Glutamatergic neuron (in vitro differentiated cells): ENCODE results near the gene EFS. TPM values are rescaled to one million over a fixed set of nuclear protein-coding genes. Genes with fewer than 3 reads are reported as not detected.

Experiments used
- DNase-seq: peaks from one replicate; pipeline ENCODE4 v3.0.0; 2022
- H3K27ac Mint-ChIP-seq: one replicate; pipeline ENCODE4 v1.8.0; 2020; ENCODE audit warnings: mild to moderate bottlenecking, mixed read lengths, inconsistent platforms; ENCODE audit not compliant: unreplicated experiment
- H3K27me3 Mint-ChIP-seq: one replicate; pipeline ENCODE4 v1.8.0; 2020; ENCODE audit warnings: mild to moderate bottlenecking, moderate library complexity, mixed read lengths, inconsistent platforms; ENCODE audit not compliant: unreplicated experiment
- H3K36me3 Mint-ChIP-seq: one replicate; pipeline ENCODE4 v1.8.0; 2020; ENCODE audit warnings: mild to moderate bottlenecking, mixed read lengths, inconsistent platforms; ENCODE audit not compliant: unreplicated experiment
- H3K4me1 Mint-ChIP-seq: one replicate; pipeline ENCODE4 v1.8.0; 2020; ENCODE audit warnings: mild to moderate bottlenecking, low read depth, mixed read lengths, inconsistent platforms; ENCODE audit not compliant: unreplicated experiment
- H3K4me3 Mint-ChIP-seq: one replicate; pipeline ENCODE4 v1.8.0; 2020; ENCODE audit warnings: mild to moderate bottlenecking, mixed read lengths, inconsistent platforms; ENCODE audit not compliant: unreplicated experiment
- H3K9me3 Mint-ChIP-seq: one replicate; pipeline ENCODE4 v1.8.0; 2020; ENCODE audit warnings: mild to moderate bottlenecking, moderate library complexity, mixed read lengths, inconsistent platforms; ENCODE audit not compliant: unreplicated experiment
- CTCF ChIP-seq: fragments of 200-600 bp; sonication (generic); IDR thresholded peaks from one replicate; pipeline ENCODE4 v1.5.0; 2021; ENCODE audit not compliant: partially characterized antibody, unreplicated experiment
- total RNA-seq: library from RNA; stranded (reverse); fragmentation: NEBNext Ultra II Directional; extraction: Animal tissue kit (Norgen Biotek cat#: 25700); gene quantifications from one replicate; pipeline ENCODE4 v1.2.1, GENCODE V29; 2021; ENCODE audit not compliant: unreplicated experiment

The EFS gene
- total RNA-seq, 1 donor from 2014 or later, result 90.4 TPM

DNA sequence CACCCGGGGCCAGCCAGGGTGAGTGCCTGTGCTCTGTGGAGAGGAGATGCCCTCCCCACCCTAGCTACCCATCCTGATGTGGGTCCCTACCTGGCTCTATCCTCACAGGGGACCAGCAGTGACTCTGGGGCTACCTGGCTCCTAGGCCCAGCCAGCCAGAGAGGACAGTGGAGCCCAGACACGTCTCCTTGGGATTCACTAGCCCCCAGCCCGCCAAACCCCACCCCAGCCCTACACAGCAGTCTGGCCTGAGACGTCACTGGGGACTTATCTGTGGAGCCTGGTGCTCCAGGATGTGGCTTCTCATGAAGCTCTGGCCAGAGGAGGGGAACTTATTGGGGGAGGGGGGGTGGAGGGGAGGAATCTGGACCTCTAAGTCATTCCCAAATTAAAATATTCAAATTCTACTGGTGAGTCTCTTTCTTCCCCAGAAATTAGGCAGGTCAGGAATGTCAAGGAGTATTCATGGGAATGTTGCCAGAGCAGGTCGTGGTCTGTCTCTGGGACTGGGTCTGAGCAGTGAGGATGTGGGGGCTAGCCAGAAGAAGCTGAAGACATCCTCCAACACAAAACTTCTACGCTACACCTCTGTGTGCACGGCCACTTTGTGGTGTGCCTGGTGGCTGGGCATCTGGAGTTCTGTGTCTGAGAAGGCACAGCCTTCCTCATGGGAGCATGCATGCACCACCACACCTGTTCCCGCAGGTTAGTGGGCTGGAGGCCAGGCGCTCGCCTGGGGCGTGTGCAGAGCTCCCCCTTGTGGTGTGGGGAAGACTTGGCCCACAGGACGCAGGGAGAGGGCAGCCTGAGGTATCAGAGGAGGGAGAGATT is 14.6 kb upstream of the EFS start:
- H3K27me3 Mint-ChIP-seq, result no peaks in the 10 kb centered on the region
- H3K4me1 Mint-ChIP-seq, result peaks cover 31% of the 10 kb centered on the region
- peaks cover 3% of the 10 kb centered on the region for H3K9me3 Mint-ChIP-seq
- no peaks in the 10 kb centered on the region for H3K36me3 Mint-ChIP-seq
- peak; percentile 77 for TF ChIP-seq CTCF
- no peak overlapping the region for H3K27ac Mint-ChIP-seq
- DNase-seq, result peak; percentile 61
- H3K4me3 Mint-ChIP-seq, result no peak overlapping the region

DNA sequence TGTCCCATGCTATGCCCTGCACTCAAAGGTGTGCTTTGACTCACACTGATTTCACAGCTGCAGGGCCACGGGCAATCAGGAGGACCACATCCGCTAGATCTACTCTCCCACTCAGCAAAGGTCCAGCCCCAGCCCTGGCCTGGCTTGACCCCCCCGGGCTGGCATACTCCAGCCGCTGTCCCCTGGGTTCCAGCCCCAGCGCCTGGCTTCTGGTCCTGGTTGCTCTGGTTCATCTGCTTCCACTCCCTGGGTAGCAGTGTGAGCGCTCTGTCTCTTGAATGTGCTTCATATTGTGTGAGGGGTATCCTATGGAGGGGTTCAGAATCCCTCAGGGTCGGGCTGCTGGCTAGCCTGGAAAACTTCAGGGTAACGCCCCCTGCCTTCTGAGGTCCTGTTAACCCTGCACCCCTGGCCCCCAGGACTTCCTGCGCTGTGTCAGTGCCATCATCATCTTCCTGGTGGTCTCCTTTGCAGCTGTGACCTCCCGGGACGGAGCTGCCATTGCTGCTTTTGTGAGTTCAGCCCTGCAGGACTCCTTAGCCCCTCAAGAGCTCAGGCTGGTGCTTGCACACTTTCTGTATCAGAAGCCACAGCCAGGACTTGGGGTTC is 13.7 kb upstream of the EFS start:
- H3K27me3 Mint-ChIP-seq, result no peaks in the 10 kb centered on the region
- H3K4me1 Mint-ChIP-seq, result peaks cover 31% of the 10 kb centered on the region
- peaks cover 3% of the 10 kb centered on the region for H3K9me3 Mint-ChIP-seq
- DNase-seq, result no peak
- H3K4me3 Mint-ChIP-seq, result no peak overlapping the region
- no peaks in the 10 kb centered on the region for H3K36me3 Mint-ChIP-seq
- H3K27ac Mint-ChIP-seq, result peak overlapping the region; percentile 2
- no peak for TF ChIP-seq CTCF

DNA sequence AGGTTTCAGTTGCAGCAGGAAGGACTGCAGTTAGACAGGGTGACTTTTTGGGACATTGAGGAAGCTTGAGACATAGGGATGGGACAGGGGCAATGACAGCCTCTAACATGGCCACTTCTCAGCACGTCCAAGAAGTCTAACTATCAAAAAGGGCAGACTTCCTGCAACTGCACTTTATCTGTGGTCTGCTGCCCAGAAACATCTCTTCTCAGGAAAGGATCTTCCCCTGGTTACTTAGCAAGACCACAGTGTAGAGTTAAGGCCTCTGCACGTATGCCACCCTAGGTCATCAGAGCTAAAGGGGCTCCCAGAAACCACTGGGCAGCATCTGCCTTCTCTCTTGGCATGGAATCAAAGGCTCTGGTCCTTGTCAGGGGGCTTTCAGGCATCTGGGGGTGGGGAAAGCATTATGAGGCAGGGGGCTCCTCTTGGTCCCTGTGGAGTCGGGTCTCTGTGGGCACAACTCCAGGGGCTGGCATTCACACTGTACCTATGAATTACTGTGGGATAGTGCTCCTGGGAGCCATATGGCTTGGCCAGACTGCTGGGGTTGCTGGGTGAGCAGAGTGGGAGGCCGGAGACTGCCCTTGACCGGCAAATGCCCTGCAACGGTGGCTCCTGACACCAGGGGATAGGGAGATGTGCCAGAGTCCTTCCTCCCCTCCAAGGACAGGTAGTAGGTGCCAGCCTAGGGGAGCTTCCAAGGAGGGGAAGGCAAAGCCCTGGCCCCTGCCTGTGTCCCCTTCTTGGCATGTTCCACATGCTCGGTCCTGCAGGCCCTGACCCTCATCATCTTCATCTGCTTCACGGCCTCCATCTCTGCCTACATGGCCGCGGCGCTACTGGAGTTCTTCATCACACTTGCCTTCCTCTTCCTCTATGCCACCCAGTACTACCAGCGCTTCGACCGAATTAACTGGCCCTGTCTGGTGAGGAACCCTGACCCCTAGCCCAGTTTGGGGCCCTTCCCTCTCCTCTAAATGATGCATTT is 12.9 kb upstream of the EFS start:
- no peak for TF ChIP-seq CTCF
- DNase-seq, result no peak
- Mint-ChIP-seq H3K36me3 (no peaks in the 10 kb centered on the region), H3K27ac (peak overlapping the region; percentile 2), H3K4me3 (no peak overlapping the region), H3K4me1 (peaks cover 31% of the 10 kb centered on the region), H3K9me3 (peaks cover 3% of the 10 kb centered on the region), H3K27me3 (no peaks in the 10 kb centered on the region)

DNA sequence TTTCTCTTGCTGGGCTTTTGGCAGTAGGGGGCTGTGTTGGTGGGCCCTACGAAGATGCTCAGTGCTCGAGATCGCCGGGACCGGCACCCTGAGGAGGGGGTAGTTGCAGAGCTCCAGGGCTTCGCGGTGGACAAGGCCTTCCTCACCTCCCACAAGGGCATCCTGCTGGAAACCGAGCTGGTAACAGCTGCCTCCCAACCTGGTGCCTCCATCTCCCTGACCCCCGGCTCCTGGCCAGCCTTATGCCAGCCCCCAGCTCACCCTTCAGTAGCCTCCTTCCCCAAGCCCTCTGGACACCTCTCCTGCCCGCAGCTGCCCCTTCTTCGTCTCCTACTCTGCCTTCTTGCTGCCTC is 12.2 kb upstream of the EFS start:
- no peaks in the 10 kb centered on the region for H3K36me3 Mint-ChIP-seq
- no peak overlapping the region for H3K4me3 Mint-ChIP-seq

More for the DNA sequence above, 12.2 kb upstream of the EFS start:
- peaks cover 28% of the 10 kb centered on the region for H3K4me1 Mint-ChIP-seq
- no peak for TF ChIP-seq CTCF
- no peak for DNase-seq
- peaks cover 3% of the 10 kb centered on the region for H3K9me3 Mint-ChIP-seq
- H3K27me3 Mint-ChIP-seq, result peaks cover 1% of the 10 kb centered on the region
- H3K27ac Mint-ChIP-seq, result no peak overlapping the region
